Gastrocnemius medialis (tissue), 4 donors: ENCODE data around the gene DYNC2LI1.

ENCODE experiments used
- POLR2A ChIP-seq, 2 donors: fragments of 450-650 bp; IDR thresholded peaks; one replicate each; pipeline ENCODE4 v1.6.1; 2017; ENCODE audit warnings: antibody characterized with exemption in 2 of 2, mild to moderate bottlenecking in 2 of 2, moderate library complexity in 2 of 2
- TF ChIP-seq, protein P1 (sequence below), 5 experiments: fragments of 450-650 bp in 3 of 5; fragments of 200-600 bp in 2 of 5; sonication (generic) in 2 of 5; IDR thresholded peaks in 4 of 5; conservative IDR thresholded peaks in 1 of 5; 1 replicate in 4 of 5; 2 replicates in 1 of 5; pipeline ENCODE4 v1.5.1; 2016 to 2019; ENCODE audit warnings: antibody characterized with exemption in 5 of 5, mild to moderate bottlenecking in 3 of 5, moderate library complexity in 3 of 5

DNA sequence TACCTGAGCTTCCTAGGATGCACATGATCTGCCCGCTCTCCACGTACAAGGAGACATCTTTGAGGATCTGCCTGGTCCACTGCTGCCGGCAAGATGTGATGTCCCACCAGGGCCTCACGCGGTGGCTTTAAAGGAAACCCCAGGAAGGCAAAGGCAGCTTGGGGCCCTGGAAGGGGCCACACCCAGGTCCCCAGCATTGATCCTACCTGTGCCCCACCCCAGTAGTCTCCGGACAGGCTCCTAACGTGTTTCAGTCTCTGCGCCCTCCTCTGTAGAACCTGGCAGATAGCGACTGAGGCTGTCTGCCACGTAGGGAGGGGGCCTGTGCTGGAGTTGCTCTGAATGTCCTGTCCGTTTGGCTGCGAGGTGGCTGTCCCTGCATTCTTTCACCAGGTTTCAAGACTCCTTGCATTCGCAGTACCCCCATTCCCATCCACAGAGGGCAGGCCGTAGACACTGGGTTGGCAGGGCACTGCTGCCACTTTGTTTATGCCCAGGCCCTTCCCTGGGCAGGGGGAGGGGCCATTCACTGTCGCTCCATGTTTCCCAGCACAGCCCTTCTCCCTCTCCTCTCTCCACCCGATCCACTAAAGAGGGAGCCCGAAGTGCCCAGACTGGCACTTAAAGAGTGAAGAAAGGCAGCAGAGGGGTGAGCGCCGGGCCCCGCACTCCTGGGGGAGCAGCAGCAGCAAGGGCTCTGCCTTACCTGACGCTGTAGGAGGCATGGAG lies 64.2 kb downstream of the DYNC2LI1 start:
- TF ChIP-seq, protein P1, sequence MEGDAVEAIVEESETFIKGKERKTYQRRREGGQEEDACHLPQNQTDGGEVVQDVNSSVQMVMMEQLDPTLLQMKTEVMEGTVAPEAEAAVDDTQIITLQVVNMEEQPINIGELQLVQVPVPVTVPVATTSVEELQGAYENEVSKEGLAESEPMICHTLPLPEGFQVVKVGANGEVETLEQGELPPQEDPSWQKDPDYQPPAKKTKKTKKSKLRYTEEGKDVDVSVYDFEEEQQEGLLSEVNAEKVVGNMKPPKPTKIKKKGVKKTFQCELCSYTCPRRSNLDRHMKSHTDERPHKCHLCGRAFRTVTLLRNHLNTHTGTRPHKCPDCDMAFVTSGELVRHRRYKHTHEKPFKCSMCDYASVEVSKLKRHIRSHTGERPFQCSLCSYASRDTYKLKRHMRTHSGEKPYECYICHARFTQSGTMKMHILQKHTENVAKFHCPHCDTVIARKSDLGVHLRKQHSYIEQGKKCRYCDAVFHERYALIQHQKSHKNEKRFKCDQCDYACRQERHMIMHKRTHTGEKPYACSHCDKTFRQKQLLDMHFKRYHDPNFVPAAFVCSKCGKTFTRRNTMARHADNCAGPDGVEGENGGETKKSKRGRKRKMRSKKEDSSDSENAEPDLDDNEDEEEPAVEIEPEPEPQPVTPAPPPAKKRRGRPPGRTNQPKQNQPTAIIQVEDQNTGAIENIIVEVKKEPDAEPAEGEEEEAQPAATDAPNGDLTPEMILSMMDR (IDR thresholded peaks at IDR 0.05 in 4 of 5, conservative IDR thresholded peaks at IDR 0.05 in 1 of 5): no peak
- no peak for TF ChIP-seq POLR2A (IDR thresholded peaks at IDR 0.05)
